ENCODE measurements around the gene LPIN3. TPM values are rescaled to one million over a fixed set of nuclear protein-coding genes. Genes with fewer than 3 reads are reported as not detected.

Gene LPIN3
- total RNA-seq, 4 donors from 2014 or later = 85.0 to 320 (median 222) TPM

DNA sequence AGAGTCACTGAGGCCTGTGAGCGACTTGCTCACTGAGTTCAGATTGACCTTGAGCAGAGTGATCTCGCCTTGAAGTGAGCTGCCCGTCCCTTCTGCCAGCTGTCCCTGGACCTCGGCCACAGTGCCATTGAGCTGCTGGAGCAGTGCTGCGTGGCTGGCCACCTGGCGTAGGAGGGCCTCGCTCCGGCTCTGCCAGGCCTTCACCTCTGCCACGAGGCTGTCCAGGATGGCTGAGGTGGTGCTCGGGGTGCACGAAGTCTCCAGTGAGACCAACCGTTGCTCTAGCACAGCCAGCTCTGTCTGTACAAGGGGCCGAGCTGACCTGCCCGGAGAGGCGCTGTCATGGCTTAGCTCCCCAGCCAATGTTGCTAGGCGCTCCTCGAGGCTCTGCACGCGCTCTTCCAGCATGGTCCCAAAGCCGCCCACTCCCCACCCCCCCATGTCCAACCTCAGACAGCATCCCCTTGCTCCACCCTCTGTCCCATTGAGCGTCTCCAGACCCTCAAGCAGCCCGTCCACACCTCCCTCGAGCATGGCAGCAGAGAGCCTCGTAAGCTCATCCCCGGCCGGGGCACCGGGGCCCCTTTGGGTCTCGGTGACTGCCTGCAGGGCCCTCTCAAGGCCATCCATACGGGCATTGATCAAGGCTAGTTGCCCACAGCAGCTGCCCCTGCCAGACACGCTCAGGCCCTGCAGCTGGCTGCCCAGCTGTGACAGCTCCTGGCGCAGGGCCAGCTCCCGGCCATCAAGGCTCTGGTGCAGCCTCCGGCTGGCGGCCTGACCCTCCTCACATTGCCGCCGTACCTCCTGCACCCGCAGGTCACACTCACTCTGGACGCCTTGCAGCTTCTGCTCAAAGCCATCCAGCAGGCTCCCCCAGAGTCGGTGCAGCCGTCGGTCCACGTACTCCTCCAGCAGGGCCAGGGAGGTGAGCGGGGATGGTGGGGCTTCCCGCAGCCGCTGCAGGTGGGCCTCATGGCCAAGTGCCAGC is 21.4 kb downstream of the LPIN3 start:
- no peak overlapping the region for H3K27ac ChIP-seq
- DNase-seq = peak in 1 of 3 donors; percentile 47
- TF ChIP-seq CTCF (IDR thresholded peaks at IDR 0.05) = no peak
- TF ChIP-seq POLR2A (IDR thresholded peaks at IDR 0.05) = no peak
- peaks cover 0 to 10% of the 10 kb centered on the region in 2 donors for H3K27me3 ChIP-seq
- peaks cover 0 to 13% (median 0%) of the 10 kb centered on the region in 4 donors for H3K4me1 ChIP-seq
- H3K4me3 ChIP-seq = no peak overlapping the region
- H3K9me3 ChIP-seq = no peaks in the 10 kb centered on the region
- H3K36me3 ChIP-seq = peaks cover 0 to 22% (median 0%) of the 10 kb centered on the region in 3 donors

DNA sequence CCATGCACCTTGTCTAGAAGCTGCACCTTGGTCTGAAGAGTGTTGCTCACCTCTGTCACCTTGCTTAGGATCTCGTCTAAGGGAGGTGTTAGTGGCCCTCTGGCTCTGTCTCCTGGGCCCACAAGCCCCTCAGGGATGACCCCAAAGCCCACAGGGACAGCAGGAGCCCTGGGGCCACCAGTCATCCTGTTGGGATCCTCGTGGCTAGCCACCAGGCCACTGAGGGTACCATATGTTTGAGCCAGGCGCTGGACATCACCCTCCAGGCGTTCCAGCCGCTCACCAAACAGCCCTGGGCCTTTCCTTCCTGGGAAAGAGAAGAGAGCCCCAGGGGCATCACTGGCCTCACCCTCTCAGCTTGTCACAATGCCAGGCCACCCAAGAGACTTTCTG is 22.1 kb downstream of the LPIN3 start:
- H3K27me3 ChIP-seq = peaks cover 0 to 10% of the 10 kb centered on the region in 2 donors
- no peak for TF ChIP-seq CTCF (IDR thresholded peaks at IDR 0.05)
- TF ChIP-seq POLR2A (IDR thresholded peaks at IDR 0.05) = no peak
- H3K36me3 ChIP-seq = peaks cover 0 to 15% (median 0%) of the 10 kb centered on the region in 3 donors
- H3K4me1 ChIP-seq = peaks cover 0 to 14% (median 0%) of the 10 kb centered on the region in 4 donors
- no peak overlapping the region for H3K27ac ChIP-seq
- peak in 1 of 3 donors; percentile 42 for DNase-seq
- no peak overlapping the region for H3K4me3 ChIP-seq
- H3K9me3 ChIP-seq = no peaks in the 10 kb centered on the region

DNA sequence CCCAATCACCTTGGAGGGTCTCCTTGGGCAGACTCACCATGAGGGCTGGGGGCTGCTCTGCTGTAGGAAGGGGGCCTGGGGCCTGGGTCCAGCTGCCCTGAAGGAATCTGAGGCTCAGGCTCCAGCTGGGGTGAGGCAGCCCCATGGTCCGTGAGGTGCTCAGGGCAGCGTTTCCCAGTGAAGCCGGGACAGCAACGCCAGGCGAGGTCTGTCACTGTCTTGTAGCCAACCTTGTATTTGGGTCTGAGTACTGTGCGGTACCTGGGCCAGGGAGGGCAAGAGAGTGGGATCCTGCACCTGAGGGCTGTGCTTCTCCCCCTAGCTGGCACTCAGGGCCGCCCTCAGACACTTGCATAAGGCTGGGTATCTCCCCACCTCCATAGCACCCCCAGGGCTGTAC is 23.0 kb downstream of the LPIN3 start:
- peaks cover 0 to 9% (median 0%) of the 10 kb centered on the region in 3 donors for H3K36me3 ChIP-seq
- DNase-seq = peak in 1 of 3 donors; percentile 34
- no peak overlapping the region for H3K27ac ChIP-seq
- H3K9me3 ChIP-seq = no peaks in the 10 kb centered on the region
- peaks cover 0 to 14% (median 0%) of the 10 kb centered on the region in 4 donors for H3K4me1 ChIP-seq
- no peak overlapping the region for H3K4me3 ChIP-seq
- peaks cover 0 to 10% of the 10 kb centered on the region in 2 donors for H3K27me3 ChIP-seq
- TF ChIP-seq CTCF (IDR thresholded peaks at IDR 0.05) (no peak), POLR2A (IDR thresholded peaks at IDR 0.05) (no peak)

GRCh38 chr20:41364236-41364855 is 23.7 kb downstream of the LPIN3 start:
- Histone ChIP-seq H3K4me1 (peaks cover 0 to 14% (median 0%) of the 10 kb centered on the region in 4 donors), H3K9me3 (no peaks in the 10 kb centered on the region), H3K36me3 (peaks cover 0 to 7% (median 0%) of the 10 kb centered on the region in 3 donors), H3K27me3 (peaks cover 0 to 10% of the 10 kb centered on the region in 2 donors), H3K27ac (no peak overlapping the region), H3K4me3 (no peak overlapping the region)
- no peak for TF ChIP-seq CTCF (IDR thresholded peaks at IDR 0.05)
- TF ChIP-seq POLR2A (IDR thresholded peaks at IDR 0.05) = no peak
- no peak for DNase-seq

GRCh38 chr20:41364967-41365765 is 24.5 kb downstream of the LPIN3 start:
- TF ChIP-seq POLR2A (IDR thresholded peaks at IDR 0.05) (no peak), CTCF (IDR thresholded peaks at IDR 0.05) (no peak)

More at GRCh38 chr20:41364967-41365765, 24.5 kb downstream of the LPIN3 start:
- Histone ChIP-seq H3K4me3 (peak overlapping the region in 1 of 4 donors; percentile 41), H3K4me1 (peaks cover 0 to 14% (median 0%) of the 10 kb centered on the region in 4 donors), H3K9me3 (no peaks in the 10 kb centered on the region), H3K27me3 (peaks cover 0 to 10% of the 10 kb centered on the region in 2 donors), H3K27ac (no peak overlapping the region), H3K36me3 (no peaks in the 10 kb centered on the region)
- DNase-seq = no peak

Measured in Peyer's patch (tissue), 4 donors.